HS-27A (cell line): ENCODE data around the gene FZD7.

Experiments
- DNase-seq: peaks from one replicate; pipeline ENCODE4 v3.0.0-alpha.2; 2012; ENCODE audit warnings: low read depth, missing footprints

The FZD7 gene

DNA sequence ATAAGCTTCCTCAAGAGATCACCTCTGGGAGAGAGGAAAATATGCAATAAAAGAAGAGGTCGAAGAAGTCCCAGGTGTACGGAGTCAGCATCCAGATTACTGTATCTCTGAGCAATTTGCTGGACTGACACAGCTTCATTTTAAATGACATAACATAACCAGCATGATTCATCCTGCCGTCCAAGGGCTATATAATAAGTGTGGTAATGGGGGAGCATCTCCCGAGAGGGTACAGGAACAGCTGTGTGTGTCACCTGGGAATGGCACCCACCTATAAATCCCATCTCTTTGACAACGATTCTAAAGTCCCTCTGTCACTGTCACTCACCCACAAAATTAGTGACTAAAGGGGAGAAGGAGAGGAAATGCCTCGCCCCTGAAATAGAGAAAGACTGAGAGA, 19.3 kb upstream of the FZD7 start:
- no peak for DNase-seq

DNA sequence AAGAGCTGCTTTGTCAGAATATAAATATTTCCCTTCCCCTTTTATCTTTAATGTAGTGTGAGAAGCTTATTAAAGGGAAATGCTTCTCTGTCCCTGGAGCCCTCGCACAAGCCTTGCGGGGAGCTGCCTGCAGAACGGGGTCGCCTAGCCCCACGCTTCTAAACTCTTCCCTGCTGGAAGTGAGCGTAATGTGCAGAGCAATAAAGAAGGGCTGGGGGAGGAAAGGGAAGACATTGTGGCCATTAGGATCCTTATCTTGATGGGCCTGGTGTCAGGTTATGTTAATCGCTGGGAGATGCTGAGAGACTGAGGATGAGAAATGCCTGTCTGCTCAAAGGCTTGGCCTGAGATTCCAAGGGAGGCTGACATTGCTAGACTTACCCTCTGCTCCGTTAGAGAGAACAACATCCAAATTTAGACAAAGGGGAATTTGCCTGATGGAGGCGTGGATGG, 18.9 kb upstream of the FZD7 start:
- DNase-seq = no peak

- no peak for DNase-seq
Measured at GRCh38 chr2:202015471-202015870, 18.2 kb upstream of the FZD7 start.

- DNase-seq = no peak
Measured at GRCh38 chr2:202016579-202017227, 17.0 kb upstream of the FZD7 start.

DNA sequence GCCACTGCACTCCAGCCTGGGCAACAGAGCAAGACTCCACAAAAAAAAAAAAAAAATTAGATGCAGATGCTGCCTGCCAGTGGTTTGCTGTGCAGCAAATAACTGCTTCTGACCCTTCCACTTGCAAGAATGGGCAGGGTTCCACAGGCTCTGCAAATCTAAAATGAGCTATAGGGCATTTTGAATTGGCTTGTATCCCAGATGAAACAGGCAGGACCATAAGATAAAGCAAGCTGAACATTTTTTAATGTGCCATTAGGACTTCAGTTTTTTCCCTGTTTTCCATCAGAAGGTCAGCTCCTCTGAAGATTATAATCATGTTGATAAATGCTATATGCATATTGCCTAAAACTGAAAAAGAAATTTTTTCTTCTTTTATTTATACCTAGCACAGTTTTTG, 15.7 kb upstream of the FZD7 start:
- DNase-seq = no peak

GRCh38 chr2:202018950-202019349, 14.7 kb upstream of the FZD7 start:
- DNase-seq = no peak

- no peak for DNase-seq
Measured at GRCh38 chr2:202019689-202020450, 13.8 kb upstream of the FZD7 start.

GRCh38 chr2:202022755-202023154, 10.9 kb upstream of the FZD7 start:
- DNase-seq = no peak

- no peak for DNase-seq
Measured at GRCh38 chr2:202023198-202023903, 10.3 kb upstream of the FZD7 start.

DNA sequence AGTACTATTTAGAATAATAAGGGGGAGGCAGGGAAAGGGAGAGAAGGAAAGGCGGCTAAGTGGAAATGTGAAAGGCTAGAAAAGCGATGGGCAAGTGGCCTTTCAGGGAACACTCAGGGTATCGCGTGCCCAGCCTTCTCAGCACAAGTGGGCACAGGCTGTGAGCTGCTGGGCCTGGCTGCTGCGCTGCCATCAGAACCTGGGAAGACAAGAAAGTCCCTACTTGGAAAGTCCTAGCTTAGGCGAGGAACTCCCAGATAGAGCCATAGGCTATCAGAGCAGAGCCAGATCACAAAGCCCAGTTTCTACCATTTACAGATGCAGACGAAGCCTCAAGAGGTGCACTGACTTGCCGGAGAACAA, 9.8 kb upstream of the FZD7 start:
- DNase-seq = no peak

DNA sequence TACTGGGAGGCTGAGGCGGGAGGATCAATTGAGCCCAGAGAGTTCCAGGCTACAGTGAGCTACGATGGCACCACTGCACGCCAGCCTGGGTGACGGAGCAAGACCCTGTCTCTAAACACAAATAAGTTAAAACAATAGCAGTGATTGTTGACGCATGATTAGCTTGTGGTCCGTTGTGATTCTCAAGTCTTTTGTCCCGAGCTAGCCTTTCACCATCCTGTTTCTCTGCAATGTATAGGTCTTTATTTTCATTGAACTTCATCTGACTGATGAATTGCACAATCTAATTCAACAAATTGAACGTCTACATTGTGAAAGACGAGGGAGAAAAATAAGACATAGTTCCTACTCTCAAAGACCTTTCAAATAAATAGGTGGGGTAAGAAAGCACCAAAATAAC, 8.8 kb upstream of the FZD7 start:
- no peak for DNase-seq

- DNase-seq = no peak
Measured at GRCh38 chr2:202025816-202026215, 7.8 kb upstream of the FZD7 start.

- no peak for DNase-seq
Measured at GRCh38 chr2:202026507-202026906, 7.1 kb upstream of the FZD7 start.

DNA sequence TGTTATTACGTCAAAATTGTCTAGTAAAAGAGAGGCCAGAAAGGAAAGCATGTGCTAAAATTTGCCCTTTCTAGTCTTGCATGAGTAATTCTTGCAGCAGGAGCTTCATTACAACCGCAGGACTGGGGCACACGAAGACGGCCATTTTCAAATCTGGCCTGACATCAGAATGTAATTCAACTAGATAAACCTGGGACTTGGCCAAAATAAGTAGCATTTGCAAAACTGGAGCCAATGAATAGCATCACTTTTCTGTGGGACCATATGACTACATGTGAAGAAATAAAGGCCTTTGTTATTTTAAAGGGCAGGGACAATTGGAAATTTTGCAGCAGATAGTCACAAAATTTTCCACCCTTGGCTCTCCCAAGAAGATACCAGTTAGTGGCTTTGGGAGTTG, 3.0 kb upstream of the FZD7 start:
- DNase-seq = no peak

DNA sequence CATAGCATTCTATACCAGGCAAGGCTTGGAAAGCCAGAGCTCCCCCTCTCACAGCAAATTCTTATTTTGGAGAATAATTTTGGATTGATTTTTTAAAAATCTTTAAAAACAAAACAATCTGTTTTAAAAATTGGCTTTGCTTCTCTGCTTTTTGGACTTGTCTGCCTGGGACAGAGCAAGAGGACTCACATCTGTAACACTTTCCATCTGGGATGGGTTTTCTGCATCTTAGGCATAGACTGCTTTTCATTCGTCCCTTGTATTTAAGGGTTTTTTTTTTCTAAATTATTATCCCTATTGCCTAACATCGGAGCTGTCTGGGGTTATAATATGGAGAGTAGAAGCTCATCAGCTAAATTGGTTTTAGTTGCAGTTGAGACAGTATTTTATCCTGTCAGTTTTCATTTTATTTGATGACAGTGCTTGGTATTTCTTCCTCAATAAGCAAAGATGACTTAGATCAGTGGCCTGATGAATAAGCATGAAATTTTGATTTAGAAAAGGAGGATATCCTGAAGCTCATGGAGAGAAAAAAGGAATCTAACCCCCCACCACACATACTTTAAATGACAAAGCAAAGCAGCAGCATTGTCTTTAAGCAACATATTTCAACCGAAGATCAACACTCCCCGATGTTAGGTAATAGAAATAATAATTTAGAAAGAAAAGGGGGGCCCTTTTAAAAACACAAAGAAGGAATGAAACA, 2.3 kb upstream of the FZD7 start:
- no peak for DNase-seq

DNA sequence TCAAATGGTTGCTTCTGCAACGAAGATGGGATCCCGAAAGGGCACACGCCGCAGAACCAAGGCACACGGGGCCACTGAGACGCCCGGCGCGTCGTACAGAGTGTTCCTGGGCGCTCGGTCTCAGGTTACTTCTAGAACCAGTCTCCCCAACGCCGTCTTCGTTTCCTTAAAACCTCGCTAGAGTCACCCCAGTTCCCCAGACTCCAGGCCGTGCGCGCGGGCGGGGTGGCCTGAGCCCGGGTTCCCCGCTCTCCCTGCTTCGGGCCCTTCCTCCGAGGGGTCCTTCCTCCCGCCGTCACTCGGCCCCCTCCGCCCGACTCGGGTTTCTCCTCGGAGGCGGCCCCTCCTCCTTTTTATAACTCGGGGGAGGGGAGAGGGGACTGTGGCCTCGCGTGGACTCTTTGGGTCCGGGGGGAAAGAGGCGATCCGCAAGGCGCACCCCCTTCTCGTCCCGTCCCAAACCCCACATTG, 774 bp upstream of the FZD7 start:
- DNase-seq = peak; percentile 19

GRCh38 chr2:202034249-202035088, 814 bp downstream of the FZD7 start:
- DNase-seq = no peak

- no peak for DNase-seq
Measured at GRCh38 chr2:202035089-202035940, 1.7 kb downstream of the FZD7 start.

GRCh38 chr2:202035941-202036372, 2.3 kb downstream of the FZD7 start:
- no peak for DNase-seq

GRCh38 chr2:202036601-202037037, 3.0 kb downstream of the FZD7 start:
- no peak for DNase-seq
